K562 (cell line): ENCODE data around the gene C19orf85. TPM values are rescaled to one million over a fixed set of nuclear protein-coding genes. Genes with fewer than 3 reads are reported as not detected.

Experiments
- ATAC-seq: fragments of 200-7000 bp; cut with Tn5 transposase; 3 replicates; pipeline ENCODE4 v1.9.1; 2020; ENCODE audit warnings: moderate library complexity
- BruUV-seq: library from RNA; stranded (reverse); fragments of 400-500 nt; replicated peaks from 2 replicates; lab custom pipeline; 2021; lab: Mats Ljungman, UMichigan
- CTCF ChIA-PET: fragments of 300-600 bp; formaldehyde crosslinking; extraction: SDS; loops from one replicate; lab custom pipeline; 2021; ENCODE audit warnings: low intra/inter-chr PET ratio; lab: Yijun Ruan, JAX
- POLR2A ChIA-PET: fragments of 300-600, 350-650 bp; sonication (Branson Sonifier 250); formaldehyde crosslinking; extraction: SDS; loops from one replicate; lab custom pipeline; 2021; ENCODE audit warnings: antibody characterized with exemption, inconsistent platforms; lab: Yijun Ruan, JAX
- DNase-seq, 4 experiments: peaks; one replicate each; pipeline versions ENCODE4 v3.0.0 to v3.0.0-alpha.2; 2011 to 2018; ENCODE audit warnings: low spot score in 3 of 4, mixed read lengths in 3 of 4; ENCODE audit errors: extremely low read depth in 1 of 4
- FAIRE-seq: peaks from 2 replicates; lab custom pipeline; 2011; peaks lifted over from hg19 to GRCh38; lab: Jason Lieb, UNC
- H2AFZ ChIP-seq: 2 replicates; pipeline ENCODE4 v1.6.0; 2011; ENCODE audit warnings: low read depth, low read length, control low read depth, inconsistent platforms
- H3K27ac ChIP-seq: fragments of 200-600 bp; 3 replicates; pipeline ENCODE4 v1.8.0; 2011; ENCODE audit warnings: low read depth, mild to moderate bottlenecking, control low read depth, inconsistent platforms, low read length, moderate library complexity, mixed read lengths; ENCODE audit errors: extremely low read depth
- H3K27me3 ChIP-seq, 2 experiments: fragments of 300-600 bp in 1 of 2; 2 replicates in 1 of 2; 3 replicates in 1 of 2; pipeline versions ENCODE4 v1.6.0 to v1.8.0; 2011; ENCODE audit warnings: inconsistent platforms in 2 of 2, low read length in 2 of 2, mild to moderate bottlenecking in 1 of 2, mixed read lengths in 1 of 2, moderate library complexity in 1 of 2; ENCODE audit not compliant: control insufficient read depth in 2 of 2, insufficient read depth in 2 of 2
- H3K36me3 ChIP-seq: fragments of 300-600 bp; 3 replicates; pipeline ENCODE4 v1.8.0; 2011; ENCODE audit warnings: mild to moderate bottlenecking, low read length, inconsistent platforms; ENCODE audit not compliant: control insufficient read depth, insufficient read depth
- H3K4me1 ChIP-seq, 2 experiments: fragments of 200-600 bp in 1 of 2; replicated peaks in 1 of 2; 2 replicates in 1 of 2; 3 replicates in 1 of 2; pipeline versions ENCODE4 v1.5.1 to v1.8.0; 2011; ENCODE audit warnings: inconsistent platforms in 2 of 2, low read length in 2 of 2, mild to moderate bottlenecking in 1 of 2, mixed read lengths in 1 of 2, moderate library complexity in 1 of 2; ENCODE audit not compliant: control insufficient read depth in 2 of 2, insufficient read depth in 2 of 2
- H3K4me2 ChIP-seq: 2 replicates; pipeline ENCODE4 v1.6.1; 2011; ENCODE audit warnings: low read length, control low read depth, inconsistent platforms, mixed read lengths; ENCODE audit not compliant: insufficient read depth
- H3K4me3 ChIP-seq: fragments of 200-600 bp; sonication (generic), shearing (Covaris generic); 2 replicates; pipeline ENCODE4 v1.5.1; 2016; ENCODE audit warnings: control low read depth, inconsistent platforms
- H3K79me2 ChIP-seq: fragments of 200-600 bp; 3 replicates; pipeline ENCODE4 v1.8.0; 2011; ENCODE audit warnings: low read length, inconsistent platforms; ENCODE audit not compliant: control insufficient read depth, insufficient read depth
- H3K9ac ChIP-seq, 2 experiments: 2 replicates each; pipeline versions ENCODE4 v1.6.0 to v1.6.1; 2011; ENCODE audit warnings: low read depth in 2 of 2, low read length in 2 of 2, control low read depth in 1 of 2, inconsistent platforms in 1 of 2, mild to moderate bottlenecking in 1 of 2, mixed read lengths in 1 of 2; ENCODE audit not compliant: insufficient read depth in 1 of 2
- H3K9me1 ChIP-seq: one replicate; pipeline ENCODE4 v1.6.0; 2011; ENCODE audit warnings: inconsistent platforms, mild to moderate bottlenecking, low read length, moderate library complexity; ENCODE audit not compliant: control insufficient read depth, insufficient read depth
- H3K9me3 ChIP-seq: replicated peaks from 2 replicates; pipeline ENCODE4 v1.5.1; 2011; ENCODE audit warnings: low read depth, low read length, inconsistent platforms; ENCODE audit not compliant: control insufficient read depth, insufficient read depth
- H4K20me1 ChIP-seq: replicated peaks from 2 replicates; pipeline ENCODE4 v1.6.1; 2011; ENCODE audit warnings: low read length, inconsistent platforms, mixed read lengths; ENCODE audit not compliant: control insufficient read depth, insufficient read depth
- ATF7 ChIP-seq: fragments of 450-650 bp; IDR thresholded peaks from 2 replicates; pipeline ENCODE4 v1.7.1; 2014; ENCODE audit warnings: mild to moderate bottlenecking, moderate library complexity
- CBX3 ChIP-seq, 2 experiments: IDR thresholded peaks; 1 replicate in 1 of 2; 2 replicates in 1 of 2; pipeline ENCODE4 v1.6.1; 2012; ENCODE audit warnings: inconsistent platforms in 2 of 2, low read length in 2 of 2, borderline replicate concordance in 1 of 2, control low read depth in 1 of 2
- DNMT1 ChIP-seq: fragments of 450-650 bp; IDR thresholded peaks from 2 replicates; pipeline ENCODE4 v1.6.1; 2016; ENCODE audit warnings: antibody characterized with exemption, mild to moderate bottlenecking
- ESRRB ChIP-seq: fragments of 250-450 bp; sonication (Bioruptor Pico); IDR thresholded peaks from 2 replicates; pipeline ENCODE4 v1.5.0; 2020; ENCODE audit warnings: mild to moderate bottlenecking, moderate library complexity, borderline replicate concordance
- FOXJ3 ChIP-seq: sonication (generic); formaldehyde crosslinking; IDR thresholded peaks from 2 replicates; pipeline ENCODE4 v1.4.0; 2020; ENCODE audit warnings: mild to moderate bottlenecking, missing genetic modification reagents
- HMGN3 ChIP-seq: IDR thresholded peaks from 2 replicates; pipeline ENCODE4 v1.6.1; 2011; ENCODE audit warnings: borderline replicate concordance, low read depth, mild to moderate bottlenecking, mixed read lengths, low read length; ENCODE audit not compliant: insufficient read length; ENCODE audit errors: extremely low read depth
- MAFK ChIP-seq: IDR thresholded peaks from 2 replicates; pipeline ENCODE4 v1.6.1; 2011; ENCODE audit warnings: low read length, improper control_type of control experiment
- MCM3 ChIP-seq: fragments of 450-650 bp; IDR thresholded peaks from 2 replicates; pipeline ENCODE4 v1.6.1; 2016
- MTA1 ChIP-seq: fragments of 450-650 bp; IDR thresholded peaks from 2 replicates; pipeline ENCODE4 v1.6.1; 2017; ENCODE audit warnings: borderline replicate concordance
- POLR2AphosphoS5 ChIP-seq: IDR thresholded peaks from 2 replicates; pipeline ENCODE4 v1.6.1; 2011; ENCODE audit warnings: mild to moderate bottlenecking, low read depth, low read length, moderate library complexity; ENCODE audit not compliant: control insufficient read depth, insufficient read depth
- RBFOX2 ChIP-seq: fragments of 200-400 bp; formaldehyde crosslinking; IDR thresholded peaks from 2 replicates; pipeline ENCODE4 v1.6.1; 2017; ENCODE audit warnings: low read depth, mild to moderate bottlenecking, low read length, moderate library complexity
- SMAD1 ChIP-seq: fragments of 150-350 bp; IDR thresholded peaks from 2 replicates; pipeline ENCODE4 v1.6.1; 2014; ENCODE audit warnings: low read length, low read depth; ENCODE audit not compliant: partially characterized antibody
- SNIP1 ChIP-seq: fragments of 450-650 bp; IDR thresholded peaks from 2 replicates; pipeline ENCODE4 v1.7.1; 2017; ENCODE audit warnings: low read depth, mild to moderate bottlenecking
- ZNF165 ChIP-seq: fragments of 250-450 bp; sonication (Bioruptor Pico); IDR thresholded peaks from 2 replicates; pipeline ENCODE4 v1.4.0; 2020; ENCODE audit warnings: borderline replicate concordance
- ZNF311 ChIP-seq: fragments of 250-450 bp; sonication (Bioruptor Pico); IDR thresholded peaks from 2 replicates; pipeline ENCODE4 v1.4.0; 2020; ENCODE audit warnings: mild to moderate bottlenecking, moderate library complexity
- ZNF354B ChIP-seq: fragments of 250-450 bp; sonication (Bioruptor Pico); IDR thresholded peaks from 2 replicates; pipeline ENCODE4 v1.4.0; 2020
- ZNF586 ChIP-seq: fragments of 450-650 bp; formaldehyde crosslinking; conservative IDR thresholded peaks from 2 replicates; pipeline ENCODE4 v1.4.0; 2020; ENCODE audit warnings: mild to moderate bottlenecking, moderate library complexity
- WGBS: fragments of 100-300 bp; shearing (Covaris generic); methylation state at CpG from one replicate; pipeline ENCODE4 v1.1.6; 2016; ENCODE audit warnings: low coverage, mixed read lengths; ENCODE audit not compliant: insufficient coverage; ENCODE audit errors: missing lambda C conversion rate; 5-methylcytosine and 5-hydroxymethylcytosine counted together
- in situ Hi-C: fragments of 300-500 bp; cut with MboI; formaldehyde crosslinking; loops from 4 replicates; pipeline ENCODE4 v1.15.0; 2018; ENCODE audit warnings: inconsistent platforms, mixed read lengths
- intact Hi-C: fragments of 100-400 bp; cut with micrococcal nuclease; formaldehyde crosslinking; loops from 2 replicates; pipeline ENCODE4 v1.14.2; 2022
- polyA plus RNA-seq, 8 experiments: library from polyadenylated mRNA; depleted of rRNA in 4 of 8; stranded (reverse) in 5 of 8; unstranded in 3 of 8; fragments of >200 nt; fragmentation: Nextera tagmentation in 2 of 8; fragmentation: Illumina TruSeq in 1 of 8; extraction: Ambion mirVana in 2 of 8; extraction: Trizol in 1 of 8; gene quantifications; 2 replicates each; pipeline versions ENCODE4 v1.2.1 to v1.2.3, GENCODE V29; 2011 to 2014; ENCODE audit warnings: inconsistent platforms in 1 of 8, missing spikeins in 1 of 8
- total RNA-seq, 7 experiments: library from RNA; depleted of rRNA in 6 of 7; stranded (reverse); fragments of >200 nt in 6 of 7; fragmentation: Illumina TruSeq in 2 of 7; extraction: Trizol in 2 of 7; gene quantifications; 2 replicates each; pipeline versions ENCODE4 v1.2.1 to v1.2.3, GENCODE V29; 2011 to 2021; ENCODE audit warnings: low replicate concordance in 1 of 7
- TF ChIP-seq, protein P1 (sequence below): sonication (generic); formaldehyde crosslinking; IDR thresholded peaks from 2 replicates; pipeline ENCODE4 v1.8.1; 2022; ENCODE audit warnings: missing genetic modification reagents
- TF ChIP-seq, protein P2 (sequence below): sonication (generic); formaldehyde crosslinking; IDR thresholded peaks from 2 replicates; pipeline ENCODE4 v1.9.0; 2022; ENCODE audit warnings: mild to moderate bottlenecking, missing genetic modification reagents

Gene C19orf85
- total and polyA plus RNA-seq, 9 of the 15 experiments (the other 6 are each of a cell fraction or from before 2014, with no cell fraction given) = not detected

DNA sequence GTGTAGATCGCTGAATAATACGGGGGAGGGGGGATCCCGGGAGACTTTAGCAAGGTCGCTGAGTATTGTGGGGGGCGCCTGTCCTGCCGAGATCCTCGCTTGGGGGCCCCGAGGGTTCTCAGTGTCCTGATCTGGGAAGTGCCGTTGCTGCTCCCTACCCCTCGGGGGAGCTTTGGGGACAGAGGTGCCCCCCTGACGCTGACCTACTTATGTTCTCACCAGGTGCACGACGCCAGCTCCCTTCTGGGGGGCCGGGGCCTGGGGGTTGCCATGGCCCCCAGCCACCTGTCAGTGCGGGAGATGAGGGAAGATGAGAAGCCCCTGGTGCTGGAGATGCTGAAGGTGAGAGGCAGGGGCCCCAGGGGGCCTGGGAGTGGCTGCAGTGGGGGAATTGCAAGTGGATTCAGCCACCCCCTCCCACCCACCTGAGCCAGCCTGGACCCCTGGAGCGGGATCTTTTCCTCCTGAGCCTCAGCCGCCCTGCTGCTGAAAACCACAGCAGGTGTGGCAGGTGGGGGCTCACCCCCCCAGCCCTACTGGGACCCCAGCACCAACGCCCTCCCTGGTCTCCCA lies 21.0 kb upstream of the C19orf85 start (continued):
- TF ChIP-seq, protein P1, sequence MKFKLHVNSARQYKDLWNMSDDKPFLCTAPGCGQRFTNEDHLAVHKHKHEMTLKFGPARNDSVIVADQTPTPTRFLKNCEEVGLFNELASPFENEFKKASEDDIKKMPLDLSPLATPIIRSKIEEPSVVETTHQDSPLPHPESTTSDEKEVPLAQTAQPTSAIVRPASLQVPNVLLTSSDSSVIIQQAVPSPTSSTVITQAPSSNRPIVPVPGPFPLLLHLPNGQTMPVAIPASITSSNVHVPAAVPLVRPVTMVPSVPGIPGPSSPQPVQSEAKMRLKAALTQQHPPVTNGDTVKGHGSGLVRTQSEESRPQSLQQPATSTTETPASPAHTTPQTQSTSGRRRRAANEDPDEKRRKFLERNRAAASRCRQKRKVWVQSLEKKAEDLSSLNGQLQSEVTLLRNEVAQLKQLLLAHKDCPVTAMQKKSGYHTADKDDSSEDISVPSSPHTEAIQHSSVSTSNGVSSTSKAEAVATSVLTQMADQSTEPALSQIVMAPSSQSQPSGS (CRISPR knock-in tag) = peak; percentile 8; the same call in 1 of the 2 replicates
- TF ChIP-seq RBFOX2 = 0 out of 2 replicates have a peak, but pooled peaks have one; percentile 0

DNA sequence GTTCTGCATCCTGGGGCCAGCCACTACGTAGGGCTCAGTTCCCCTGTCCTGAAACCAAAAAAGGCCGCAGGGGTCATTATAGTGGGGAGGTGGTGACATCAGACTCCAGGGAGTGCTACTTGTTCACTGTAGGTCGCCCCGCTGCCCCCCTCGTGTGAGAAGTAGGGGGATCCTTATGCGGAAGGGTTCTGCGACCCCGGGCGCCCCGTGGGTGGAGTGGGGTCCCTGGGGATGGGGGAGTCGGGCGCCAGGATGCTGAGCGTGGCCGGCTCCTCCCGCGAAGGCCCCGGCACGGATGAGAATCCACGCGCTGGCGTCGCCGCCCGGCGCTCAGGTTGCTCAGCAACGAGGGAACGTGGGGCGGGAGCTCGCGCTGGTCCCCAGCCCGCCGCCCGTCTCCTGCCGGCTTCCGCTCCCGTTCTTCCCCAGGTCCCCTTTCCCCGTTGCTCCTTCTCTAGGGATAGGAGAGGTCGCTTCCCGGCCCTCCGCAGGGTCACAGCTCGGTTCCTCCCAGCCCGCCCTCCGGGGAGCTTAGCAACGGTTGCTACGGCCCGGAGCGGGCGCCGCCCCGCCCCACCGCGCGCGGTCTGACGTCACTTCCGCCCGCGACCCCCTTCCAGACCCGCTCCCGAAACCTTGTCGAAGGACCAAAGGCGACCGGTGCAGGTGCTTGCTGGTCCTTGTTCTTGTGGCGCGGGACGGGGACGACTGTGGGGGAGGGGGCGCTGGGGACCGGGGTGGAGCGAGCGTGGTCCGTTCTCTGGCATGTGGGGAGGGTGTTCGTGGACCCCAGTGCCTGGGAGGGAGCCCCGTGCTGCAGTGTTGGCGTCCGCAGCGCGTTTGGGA lies 20.3 kb upstream of the C19orf85 start, which contains the start of gene NAT14:
NAT14 (plus strand) TSS at position 596 of the 846 bp plus-strand sequence. CDS start 521 bp downstream, outside the sequence.
- WGBS = 14% methylated on average over 36 of the region's 78 CpGs
- in situ Hi-C loops = no loop called here
- TF ChIP-seq ESRRB = no peak
- TF ChIP-seq ZNF586 (CRISPR knock-in tag) = no peak
- peak; percentile 54; the same call in 1 of the 2 replicates for TF ChIP-seq POLR2AphosphoS5
- TF ChIP-seq HMGN3 = peak; percentile 49
- TF ChIP-seq FOXJ3 (CRISPR knock-in tag) = no peak
- no peak for TF ChIP-seq SMAD1
- TF ChIP-seq ZNF165 (CRISPR knock-in tag) = no peak
- peak; percentile 39; the same call in 1 of the 2 replicates for TF ChIP-seq MTA1
- TF ChIP-seq CBX3 (IDR thresholded peaks at IDR 0.05; ENCODE audit: borderline replicate concordance in 1 of 2, low read length in 2 of 2) = no peak
- TF ChIP-seq, protein P2, sequence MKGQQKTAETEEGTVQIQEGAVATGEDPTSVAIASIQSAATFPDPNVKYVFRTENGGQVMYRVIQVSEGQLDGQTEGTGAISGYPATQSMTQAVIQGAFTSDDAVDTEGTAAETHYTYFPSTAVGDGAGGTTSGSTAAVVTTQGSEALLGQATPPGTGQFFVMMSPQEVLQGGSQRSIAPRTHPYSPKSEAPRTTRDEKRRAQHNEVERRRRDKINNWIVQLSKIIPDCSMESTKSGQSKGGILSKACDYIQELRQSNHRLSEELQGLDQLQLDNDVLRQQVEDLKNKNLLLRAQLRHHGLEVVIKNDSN = no peak
- TF ChIP-seq SNIP1 = no peak
- peak; percentile 92 for TF ChIP-seq ATF7
- TF ChIP-seq MCM3 = no peak
- TF ChIP-seq ZNF311 (CRISPR knock-in tag) = no peak
- no peak for TF ChIP-seq ZNF354B
- TF ChIP-seq DNMT1 = peak; percentile 29; the same call in 1 of the 2 replicates
- no peak for TF ChIP-seq MAFK

More for the DNA sequence above, 20.3 kb upstream of the C19orf85 start, which contains the start of gene NAT14:
- peak within 1 kb of the TSS; percentile 80 for H3K4me3 ChIP-seq
- H3K4me1 ChIP-seq = peaks cover 25 to 70% of the 10 kb centered on the region in 2 experiments
- no peaks in the 10 kb centered on the region for H4K20me1 ChIP-seq
- peak within 1 kb of the TSS; percentile 82 to 98 for H3K9ac ChIP-seq
- no peaks in the 10 kb centered on the region for H3K9me3 ChIP-seq
- CTCF ChIA-PET = no interaction called here
- H3K79me2 ChIP-seq = peaks cover 12% of the 10 kb centered on the region
- peaks cover 32% of the 10 kb centered on the region; the same call in 2 of the 3 replicates for H3K36me3 ChIP-seq
- BruUV-seq = no TSS peak
- H3K27me3 ChIP-seq = no peaks in the 10 kb centered on the region
- no peaks in the 10 kb centered on the region for H3K9me1 ChIP-seq
- H2AFZ ChIP-seq = peak within 1 kb of the TSS; percentile 81
- ATAC-seq (peak; percentile 83), DNase-seq (peak; percentile 83 to 91 (median 90)), FAIRE-seq (peak; percentile 6)
- peak within 1 kb of the TSS; percentile 87 for H3K4me2 ChIP-seq
- intact Hi-C loops = no loop called here
- POLR2A ChIA-PET = interaction anchor here (0.7 to 3.6 kb wide), 8 partner anchors 9 to 308 kb away, joined by 3 to 30 read pairs (median 6); partner anchors contain the start of genes ZNF628 and ZNF865
- H3K27ac ChIP-seq = peak within 1 kb of the TSS; percentile 83
